Upper lobe of right lung (tissue), 1 donor: Measurements from ENCODE around the gene NCOA6. TPM values are rescaled to one million over a fixed set of nuclear protein-coding genes. Genes with fewer than 3 reads are reported as not detected.

Experiments used
- ATAC-seq: fragments of 200-7000 bp; cut with Tn5 transposase; one replicate; pipeline ENCODE4 v1.9.1; 2020; ENCODE audit warnings: mild to moderate bottlenecking, moderate library complexity
- DNase-seq: peaks from one replicate; pipeline ENCODE4 v3.0.0-alpha.2; 2020
- H3K27ac ChIP-seq: fragments of 200-600 bp; one replicate; pipeline ENCODE4 v1.8.0; 2022
- H3K27me3 ChIP-seq: fragments of 200-600 bp; one replicate; pipeline ENCODE4 v1.8.0; 2022; ENCODE audit warnings: mild to moderate bottlenecking
- H3K36me3 ChIP-seq: fragments of 200-600 bp; one replicate; pipeline ENCODE4 v1.8.0; 2022
- H3K4me1 ChIP-seq: fragments of 200-600 bp; one replicate; pipeline ENCODE4 v1.8.0; 2022
- H3K4me3 ChIP-seq: fragments of 200-600 bp; one replicate; pipeline ENCODE4 v1.8.0; 2022; ENCODE audit warnings: mild to moderate bottlenecking
- H3K9me3 ChIP-seq: fragments of 200-600 bp; one replicate; pipeline ENCODE4 v1.8.0; 2022
- intact Hi-C: fragments of 100-400 bp; cut with DNase I; formaldehyde crosslinking; loops from one replicate; pipeline ENCODE4 v1.11.0; 2022
- total RNA-seq: library from RNA; stranded (reverse); fragmentation: NEBNext Ultra II Directional; extraction: Animal tissue kit (Norgen Biotek cat#: 25700); gene quantifications from one replicate; pipeline ENCODE4 v1.2.1, GENCODE V29; 2021
- TF ChIP-seq, protein P1 (sequence below): fragments of 200-600 bp; IDR thresholded peaks from one replicate; pipeline ENCODE4 v1.8.0; 2022; ENCODE audit warnings: antibody characterized with exemption
- donor health status: DM: no; HTN: yes; CAD: no; lungs with severe emphysema.

The NCOA6 gene
- total RNA-seq, 1 donor from 2014 or later: 27.8 TPM

DNA sequence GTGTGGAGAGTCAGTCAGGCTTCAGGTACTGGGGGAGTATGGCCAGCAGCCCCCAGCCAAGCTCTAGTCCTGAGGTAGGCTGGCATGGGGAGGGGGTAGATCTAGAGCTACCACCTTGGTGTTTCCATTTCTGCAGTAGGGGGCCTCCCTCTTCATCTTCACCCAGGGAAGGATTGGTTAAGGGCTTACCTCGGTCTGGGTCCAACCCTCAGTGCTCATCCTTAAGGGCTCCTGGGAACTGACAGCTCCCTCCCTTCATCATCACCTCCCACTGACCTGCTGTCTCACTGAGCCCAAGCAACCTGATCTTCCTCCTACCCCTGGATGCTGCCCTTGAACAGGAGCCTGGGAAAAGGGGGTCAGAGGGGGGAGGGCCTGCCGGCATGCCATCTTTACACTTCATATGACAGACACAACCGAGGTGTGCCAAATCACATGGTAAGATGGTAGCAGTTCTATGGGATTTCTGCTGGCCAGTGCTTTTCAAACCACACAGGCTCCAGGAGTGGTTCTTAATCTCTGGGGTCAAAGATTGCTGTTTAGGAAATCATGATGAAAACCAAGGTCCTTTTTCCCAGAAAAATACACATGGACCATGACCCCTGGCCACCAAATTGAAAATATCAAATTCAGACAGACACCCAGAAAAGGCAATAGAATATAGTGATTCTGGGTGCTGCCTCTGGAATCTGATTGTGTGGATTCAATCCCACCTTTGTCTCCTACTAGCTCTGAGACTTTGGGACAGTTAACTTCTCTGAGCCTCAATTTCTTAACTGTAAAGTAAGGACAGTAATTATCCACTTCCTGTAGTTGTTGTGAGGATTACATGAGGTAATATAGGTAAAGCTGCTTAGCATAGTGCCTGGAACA, 118.3 kb downstream of the NCOA6 start:
- DNase-seq: no peak
- ATAC-seq: no peak
- H3K9me3 ChIP-seq: no peaks in the 10 kb centered on the region
- no peak overlapping the region for H3K27ac ChIP-seq
- intact Hi-C loops: no loop called here
- peaks cover 24% of the 10 kb centered on the region for H3K4me1 ChIP-seq
- H3K27me3 ChIP-seq: no peaks in the 10 kb centered on the region
- no peak overlapping the region for H3K4me3 ChIP-seq
- TF ChIP-seq, protein P1, sequence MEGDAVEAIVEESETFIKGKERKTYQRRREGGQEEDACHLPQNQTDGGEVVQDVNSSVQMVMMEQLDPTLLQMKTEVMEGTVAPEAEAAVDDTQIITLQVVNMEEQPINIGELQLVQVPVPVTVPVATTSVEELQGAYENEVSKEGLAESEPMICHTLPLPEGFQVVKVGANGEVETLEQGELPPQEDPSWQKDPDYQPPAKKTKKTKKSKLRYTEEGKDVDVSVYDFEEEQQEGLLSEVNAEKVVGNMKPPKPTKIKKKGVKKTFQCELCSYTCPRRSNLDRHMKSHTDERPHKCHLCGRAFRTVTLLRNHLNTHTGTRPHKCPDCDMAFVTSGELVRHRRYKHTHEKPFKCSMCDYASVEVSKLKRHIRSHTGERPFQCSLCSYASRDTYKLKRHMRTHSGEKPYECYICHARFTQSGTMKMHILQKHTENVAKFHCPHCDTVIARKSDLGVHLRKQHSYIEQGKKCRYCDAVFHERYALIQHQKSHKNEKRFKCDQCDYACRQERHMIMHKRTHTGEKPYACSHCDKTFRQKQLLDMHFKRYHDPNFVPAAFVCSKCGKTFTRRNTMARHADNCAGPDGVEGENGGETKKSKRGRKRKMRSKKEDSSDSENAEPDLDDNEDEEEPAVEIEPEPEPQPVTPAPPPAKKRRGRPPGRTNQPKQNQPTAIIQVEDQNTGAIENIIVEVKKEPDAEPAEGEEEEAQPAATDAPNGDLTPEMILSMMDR: no peak
- H3K36me3 ChIP-seq: no peaks in the 10 kb centered on the region

- ATAC-seq: no peak
- TF ChIP-seq, protein P1: no peak
- no peaks in the 10 kb centered on the region for H3K9me3 ChIP-seq
- H3K27me3 ChIP-seq: no peaks in the 10 kb centered on the region
- H3K4me1 ChIP-seq: peaks cover 24% of the 10 kb centered on the region
- no peak for DNase-seq
- no peak overlapping the region for H3K4me3 ChIP-seq
- intact Hi-C loops: no loop called here
- H3K27ac ChIP-seq: no peak overlapping the region
- H3K36me3 ChIP-seq: no peaks in the 10 kb centered on the region
Observed at GRCh38 chr20:34706302-34706875, 119.1 kb downstream of the NCOA6 start.

GRCh38 chr20:34705397-34706301, 119.8 kb downstream of the NCOA6 start:
- intact Hi-C loops: no loop called here
- Histone ChIP-seq H3K4me3 (peak overlapping the region; percentile 72), H3K9me3 (no peaks in the 10 kb centered on the region), H3K36me3 (no peaks in the 10 kb centered on the region), H3K27me3 (no peaks in the 10 kb centered on the region), H3K27ac (peak overlapping the region; percentile 98), H3K4me1 (peaks cover 24% of the 10 kb centered on the region)
- DNase-seq (no peak), ATAC-seq (no peak)
- TF ChIP-seq, protein P1: no peak

DNA sequence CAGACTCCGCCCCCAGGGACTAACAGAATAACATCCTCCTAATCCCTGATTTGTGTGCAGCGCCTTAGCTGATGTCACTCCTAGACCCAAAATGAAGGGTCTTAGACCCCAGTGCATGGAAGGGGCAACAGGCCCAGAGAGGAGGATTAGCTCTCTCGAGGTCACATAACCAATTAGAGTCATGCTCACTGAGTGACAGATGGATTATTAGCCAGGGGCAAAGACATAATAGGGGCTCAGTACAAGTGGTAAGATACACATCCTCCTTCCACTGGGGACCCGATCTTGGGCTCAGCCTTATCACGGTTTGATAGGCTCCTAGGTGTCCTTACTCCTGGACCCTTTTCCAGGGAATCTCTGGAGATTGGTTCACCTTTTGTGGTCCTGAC, 120.4 kb downstream of the NCOA6 start:
- DNase-seq (no peak), ATAC-seq (no peak)
- peak overlapping the region; percentile 72 for H3K4me3 ChIP-seq
- H3K27me3 ChIP-seq: no peaks in the 10 kb centered on the region
- H3K4me1 ChIP-seq: peaks cover 18% of the 10 kb centered on the region
- intact Hi-C loops: no loop called here
- H3K36me3 ChIP-seq: no peaks in the 10 kb centered on the region
- no peaks in the 10 kb centered on the region for H3K9me3 ChIP-seq
- TF ChIP-seq, protein P1: no peak
- peak overlapping the region; percentile 98 for H3K27ac ChIP-seq

GRCh38 chr20:34704177-34705007, 121.1 kb downstream of the NCOA6 start, which contains the start of gene TP53INP2:
Gene TP53INP2 (plus strand): TSS chr20:34704344. CDS start chr20:34708740, 4,396 bp downstream.
- intact Hi-C loops: no loop called here
- Histone ChIP-seq H3K9me3 (no peaks in the 10 kb centered on the region), H3K4me3 (peak within 1 kb of the TSS; percentile 72), H3K36me3 (no peaks in the 10 kb centered on the region), H3K27ac (peak within 1 kb of the TSS; percentile 98), H3K4me1 (peaks cover 18% of the 10 kb centered on the region), H3K27me3 (no peaks in the 10 kb centered on the region)
- TF ChIP-seq, protein P1: no peak
- ATAC-seq: peak; percentile 85
- DNase-seq: peak; percentile 96
